Chondrocyte (in vitro differentiated cells): ENCODE measurements around the gene AUTS2. TPM values are rescaled to one million over a fixed set of nuclear protein-coding genes. Genes with fewer than 3 reads are reported as not detected.
A peak's percentile ranks its signal among the peaks of the same experiment; 100 is the strongest.

Experiments used
- DNase-seq: peaks from one replicate; pipeline ENCODE4 v3.0.0; 2021; ENCODE audit warnings: mixed read lengths, low spot score
- H3K27ac Mint-ChIP-seq: one replicate; pipeline ENCODE4 v1.8.0; 2021; ENCODE audit warnings: mild to moderate bottlenecking, moderate library complexity, mixed read lengths; ENCODE audit not compliant: unreplicated experiment
- H3K27me3 Mint-ChIP-seq: 2 replicates; pipeline ENCODE4 v1.8.0; 2021; ENCODE audit warnings: low read depth, mixed read lengths
- H3K36me3 Mint-ChIP-seq: 2 replicates; pipeline ENCODE4 v1.8.0; 2021; ENCODE audit warnings: low read depth, mixed read lengths
- H3K4me1 Mint-ChIP-seq: 2 replicates; pipeline ENCODE4 v1.8.0; 2021; ENCODE audit warnings: low read depth, mild to moderate bottlenecking, mixed read lengths
- H3K4me3 Mint-ChIP-seq: one replicate; pipeline ENCODE4 v1.8.0; 2021; ENCODE audit warnings: mild to moderate bottlenecking, moderate library complexity, mixed read lengths; ENCODE audit not compliant: unreplicated experiment
- H3K9me3 Mint-ChIP-seq: 2 replicates; pipeline ENCODE4 v1.8.0; 2021; ENCODE audit warnings: low read depth, mixed read lengths
- CTCF ChIP-seq: fragments of 200-600 bp; sonication (generic); IDR thresholded peaks from 2 replicates; pipeline ENCODE4 v1.5.0; 2021; ENCODE audit warnings: antibody characterized with exemption, mild to moderate bottlenecking, moderate library complexity
- total RNA-seq: library from RNA; stranded (reverse); gene quantifications from 3 replicates; pipeline ENCODE4 v1.2.1, GENCODE V29; 2021

The AUTS2 gene
- total RNA-seq, 1 donor from 2014 or later, result 31.5 TPM

DNA sequence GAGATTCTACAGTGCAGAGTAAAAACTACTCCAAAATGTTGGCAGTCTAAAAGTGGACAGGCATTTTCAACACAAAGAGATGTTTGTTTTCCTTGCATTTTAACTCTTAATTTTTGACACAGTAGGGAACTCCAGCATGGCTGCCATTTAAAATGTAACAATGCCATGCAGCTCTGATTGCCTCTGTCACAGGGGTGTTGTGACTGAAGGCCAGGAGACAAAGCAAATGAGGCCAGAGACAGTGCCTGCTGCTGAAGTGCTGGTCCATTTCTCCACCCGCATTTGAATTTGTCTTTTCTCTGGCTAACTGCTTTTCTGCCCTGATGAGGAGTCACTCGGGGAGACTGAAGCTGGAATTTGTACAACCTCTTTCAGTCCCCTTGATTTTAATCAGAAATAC lies 823.0 kb downstream of the AUTS2 start:
- no peaks in the 10 kb centered on the region for H3K36me3 Mint-ChIP-seq
- H3K4me3 Mint-ChIP-seq, result no peak overlapping the region
- TF ChIP-seq CTCF, result no peak
- no peak for DNase-seq
- H3K27ac Mint-ChIP-seq, result no peak overlapping the region
- H3K4me1 Mint-ChIP-seq, result no peaks in the 10 kb centered on the region
- H3K27me3 Mint-ChIP-seq, result no peaks in the 10 kb centered on the region
- no peaks in the 10 kb centered on the region for H3K9me3 Mint-ChIP-seq

DNA sequence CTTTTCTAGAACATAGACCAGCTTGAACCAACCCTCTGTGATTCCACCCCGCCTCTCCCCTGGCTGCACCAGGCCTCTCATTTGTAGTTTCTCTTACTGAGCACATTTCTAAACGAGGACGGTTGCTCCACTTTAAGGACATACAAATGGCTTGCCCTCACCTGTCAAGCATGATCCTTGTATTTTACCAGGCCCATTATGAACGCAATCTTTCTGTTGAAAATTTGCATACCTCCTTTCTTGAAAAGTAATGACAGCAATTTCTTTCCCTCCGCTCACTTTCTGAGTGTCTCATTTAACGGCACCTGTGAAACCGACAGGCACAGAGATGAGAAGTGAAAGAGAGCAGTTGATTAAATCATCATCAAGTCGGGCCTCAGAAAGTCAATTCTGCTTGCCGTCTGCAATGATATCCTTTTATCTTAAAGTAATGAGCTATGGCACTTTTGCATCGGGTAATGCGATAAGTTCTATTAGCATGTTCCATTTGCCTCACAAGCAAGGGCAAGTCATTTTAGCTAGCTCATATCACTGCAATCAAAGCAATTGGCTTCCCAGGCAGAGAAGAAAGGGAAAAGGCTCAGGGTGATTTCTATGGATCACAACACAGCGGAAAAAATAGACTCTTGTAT lies 828.1 kb downstream of the AUTS2 start:
- Mint-ChIP-seq H3K27ac (no peak overlapping the region), H3K9me3 (no peaks in the 10 kb centered on the region), H3K4me3 (no peak overlapping the region), H3K4me1 (no peaks in the 10 kb centered on the region), H3K27me3 (no peaks in the 10 kb centered on the region), H3K36me3 (no peaks in the 10 kb centered on the region)
- DNase-seq, result no peak
- no peak for TF ChIP-seq CTCF

DNA sequence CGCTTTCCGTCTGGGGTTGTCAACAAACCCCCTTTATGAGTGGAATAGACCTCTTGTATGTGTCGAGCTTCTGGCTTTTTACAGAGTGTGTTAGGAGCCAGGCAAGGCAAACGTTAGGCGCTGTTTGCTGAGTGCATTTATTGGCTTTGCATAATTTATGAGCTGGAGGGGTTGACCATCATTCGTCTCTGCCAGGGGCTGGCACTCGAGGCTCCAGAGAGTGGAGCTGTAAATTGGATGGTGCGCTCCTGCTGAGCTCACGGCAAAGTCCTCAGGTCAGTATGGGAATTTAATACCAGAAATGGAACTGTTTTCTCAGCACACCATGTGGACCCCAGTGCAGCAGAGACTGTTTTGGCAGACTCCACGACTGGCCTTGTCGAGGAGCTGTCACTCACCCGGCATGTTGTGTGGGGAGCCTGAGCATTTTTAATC lies 834.3 kb downstream of the AUTS2 start:
- Mint-ChIP-seq H3K27ac (no peak overlapping the region), H3K36me3 (no peaks in the 10 kb centered on the region), H3K27me3 (no peaks in the 10 kb centered on the region), H3K4me3 (no peak overlapping the region), H3K9me3 (no peaks in the 10 kb centered on the region), H3K4me1 (no peaks in the 10 kb centered on the region)
- no peak for DNase-seq
- TF ChIP-seq CTCF, result no peak

GRCh38 chr7:70434376-70434775 lies 836.1 kb downstream of the AUTS2 start:
- no peak overlapping the region for H3K4me3 Mint-ChIP-seq
- H3K4me1 Mint-ChIP-seq, result no peaks in the 10 kb centered on the region
- peak; percentile 26 for TF ChIP-seq CTCF
- no peak overlapping the region for H3K27ac Mint-ChIP-seq
- H3K36me3 Mint-ChIP-seq, result peaks cover 1% of the 10 kb centered on the region
- H3K9me3 Mint-ChIP-seq, result no peaks in the 10 kb centered on the region
- no peak for DNase-seq
- H3K27me3 Mint-ChIP-seq, result no peaks in the 10 kb centered on the region

DNA sequence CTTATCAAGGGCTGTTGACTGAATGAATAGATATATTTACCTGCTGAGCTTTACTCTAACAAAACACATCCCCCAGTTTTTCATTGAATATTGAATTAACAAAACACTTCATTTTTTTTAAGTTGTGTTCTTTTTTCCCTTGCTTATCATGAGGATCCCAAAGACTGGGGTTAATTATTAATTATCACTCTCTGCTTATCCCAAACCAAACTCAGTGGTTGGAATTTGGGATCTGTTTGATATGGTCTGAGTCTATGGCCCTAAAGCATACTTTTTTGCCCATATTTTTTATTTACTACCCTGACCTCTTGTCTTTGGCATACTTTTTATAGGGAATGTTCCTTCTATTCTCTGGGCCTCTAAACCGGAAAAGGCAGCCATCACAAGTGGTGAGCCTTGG lies 836.5 kb downstream of the AUTS2 start:
- TF ChIP-seq CTCF, result no peak
- no peak for DNase-seq
- Mint-ChIP-seq H3K4me1 (no peaks in the 10 kb centered on the region), H3K27ac (no peak overlapping the region), H3K9me3 (no peaks in the 10 kb centered on the region), H3K36me3 (peaks cover 1% of the 10 kb centered on the region), H3K27me3 (no peaks in the 10 kb centered on the region), H3K4me3 (no peak overlapping the region)
